IMR-90 (cell line): ENCODE measurements around the gene VAMP3. TPM values are rescaled to one million over a fixed set of nuclear protein-coding genes. Genes with fewer than 3 reads are reported as not detected.

Experiments
- ATAC-seq: fragments of 200-7000 bp; cut with Tn5 transposase; 2 replicates; pipeline ENCODE4 v1.9.1; 2020; ENCODE audit warnings: low read depth, mild to moderate bottlenecking, moderate library complexity
- BruUV-seq: library from RNA; stranded (reverse); fragments of 400-500 nt; replicated peaks from 2 replicates; lab custom pipeline; 2021; lab: Mats Ljungman, UMichigan
- CTCF ChIA-PET: fragments of 300-600 bp; formaldehyde crosslinking; extraction: SDS; loops from one replicate; lab custom pipeline; 2021; ENCODE audit warnings: antibody characterized with exemption; lab: Yijun Ruan, JAX
- POLR2A ChIA-PET: fragments of 300-600 bp; sonication (Branson Sonifier 250); formaldehyde crosslinking; loops from one replicate; lab custom pipeline; 2022; ENCODE audit warnings: antibody characterized with exemption; ENCODE audit not compliant: unreplicated experiment; lab: Charles Lee
- DNase-seq: peaks from one replicate; pipeline ENCODE4 v3.0.0; 2013
- H2AFZ ChIP-seq: replicated peaks from 2 replicates; pipeline ENCODE3; 2013; ENCODE audit warnings: low read length, mild to moderate bottlenecking; ENCODE audit not compliant: poor library complexity
- H2AK5ac ChIP-seq: 2 replicates; pipeline ENCODE4 v1.6.1; 2013; ENCODE audit warnings: low read depth, low read length, inconsistent platforms
- H2AK9ac ChIP-seq: replicated peaks from 2 replicates; pipeline ENCODE3; 2013; ENCODE audit warnings: mild to moderate bottlenecking, low read depth, low read length, moderate library complexity; ENCODE audit not compliant: poor library complexity
- H2BK120ac ChIP-seq: 2 replicates; pipeline ENCODE4 v1.6.1; 2013; ENCODE audit warnings: low read depth, low read length, inconsistent platforms
- H2BK15ac ChIP-seq: 3 replicates; pipeline ENCODE4 v1.6.1; 2013; ENCODE audit warnings: low read depth, low read length, inconsistent platforms
- H2BK20ac ChIP-seq: 2 replicates; pipeline ENCODE4 v1.6.1; 2013; ENCODE audit warnings: low read depth, mild to moderate bottlenecking, inconsistent platforms, low read length, moderate library complexity
- H2BK5ac ChIP-seq: 2 replicates; pipeline ENCODE4 v1.6.1; 2013; ENCODE audit warnings: mild to moderate bottlenecking, low read depth, low read length, inconsistent platforms; ENCODE audit not compliant: poor library complexity, severe bottlenecking
- H3K14ac ChIP-seq: replicated peaks from 2 replicates; pipeline ENCODE4 v1.6.1; 2013; ENCODE audit warnings: low read depth, low read length, inconsistent platforms
- H3K18ac ChIP-seq: 2 replicates; pipeline ENCODE4 v1.6.1; 2013; ENCODE audit warnings: low read depth, low read length, control low read depth
- H3K23ac ChIP-seq: 2 replicates; pipeline ENCODE4 v1.6.1; 2013; ENCODE audit warnings: low read depth, low read length, inconsistent platforms
- H3K27ac ChIP-seq: 2 replicates; pipeline ENCODE4 v1.5.1; 2013; ENCODE audit warnings: mild to moderate bottlenecking, control low read depth, low read length; ENCODE audit not compliant: insufficient read depth
- H3K27me3 ChIP-seq: 2 replicates; pipeline ENCODE4 v1.6.1; 2013; ENCODE audit warnings: low read length; ENCODE audit not compliant: control insufficient read depth, insufficient read depth
- H3K36me3 ChIP-seq: 2 replicates; pipeline ENCODE4 v1.6.1; 2013; ENCODE audit warnings: low read length, mixed read lengths; ENCODE audit not compliant: control insufficient read depth, insufficient read depth
- H3K4ac ChIP-seq: 2 replicates; pipeline ENCODE4 v1.6.1; 2013; ENCODE audit warnings: low read depth, low read length, inconsistent platforms
- H3K4me1 ChIP-seq: 2 replicates; pipeline ENCODE4 v1.6.1; 2013; ENCODE audit warnings: low read length, mixed read lengths; ENCODE audit not compliant: control insufficient read depth, insufficient read depth
- H3K4me2 ChIP-seq: 2 replicates; pipeline ENCODE4 v1.6.1; 2013; ENCODE audit warnings: low read depth, mild to moderate bottlenecking, control low read depth, low read length, moderate library complexity
- H3K4me3 ChIP-seq: 2 replicates; pipeline ENCODE4 v1.5.1; 2013; ENCODE audit warnings: low read depth, mild to moderate bottlenecking, control low read depth, low read length, moderate library complexity; ENCODE audit not compliant: insufficient read depth
- H3K56ac ChIP-seq: 2 replicates; pipeline ENCODE4 v1.6.1; 2013; ENCODE audit warnings: low read length, inconsistent platforms; ENCODE audit not compliant: insufficient read depth; ENCODE audit errors: extremely low read depth
- H3K79me1 ChIP-seq, 2 experiments: 2 replicates each; pipeline ENCODE4 v1.6.1; 2013; ENCODE audit warnings: low read length in 2 of 2, inconsistent platforms in 1 of 2, low read depth in 1 of 2
- H3K9ac ChIP-seq: 2 replicates; pipeline ENCODE4 v1.6.1; 2013; ENCODE audit warnings: low read depth, low read length, control low read depth
- H3K9me1 ChIP-seq: 2 replicates; pipeline ENCODE4 v1.6.1; 2013; ENCODE audit warnings: low read length, inconsistent platforms; ENCODE audit not compliant: insufficient read depth
- H3K9me3 ChIP-seq: 2 replicates; pipeline ENCODE4 v1.6.1; 2013; ENCODE audit warnings: low read length; ENCODE audit not compliant: control insufficient read depth, insufficient read depth
- H4K20me1 ChIP-seq: 2 replicates; pipeline ENCODE4 v1.6.1; 2013; ENCODE audit warnings: low read length, inconsistent platforms; ENCODE audit not compliant: insufficient read depth
- H4K5ac ChIP-seq: 2 replicates; pipeline ENCODE4 v1.6.1; 2013; ENCODE audit warnings: mild to moderate bottlenecking, low read depth, low read length, control low read depth
- H4K8ac ChIP-seq, 2 experiments: 2 replicates each; pipeline ENCODE4 v1.6.1; 2013; ENCODE audit warnings: low read depth in 2 of 2, low read length in 2 of 2, control low read depth in 1 of 2, inconsistent platforms in 1 of 2
- H4K91ac ChIP-seq: 2 replicates; pipeline ENCODE4 v1.6.1; 2013; ENCODE audit warnings: low read depth, low read length, inconsistent platforms; ENCODE audit not compliant: insufficient read depth
- BHLHE40 ChIP-seq: fragments of 150-350 bp; IDR thresholded peaks from 2 replicates; pipeline ENCODE4 v1.6.1; 2016; ENCODE audit warnings: mild to moderate bottlenecking, low read depth, low read length
- CEBPB ChIP-seq: IDR thresholded peaks from 2 replicates; pipeline ENCODE4 v1.6.1; 2012; ENCODE audit warnings: low read depth, low read length, improper control_type of control experiment
- CHD1 ChIP-seq: IDR thresholded peaks from 2 replicates; pipeline ENCODE4 v1.6.1; 2012; ENCODE audit warnings: low read depth, low read length, improper control_type of control experiment
- CTCF ChIP-seq: conservative IDR thresholded peaks from 2 replicates; pipeline ENCODE4 v1.5.1; 2012; ENCODE audit warnings: mild to moderate bottlenecking, low read depth, low read length, improper control_type of control experiment
- MAFK ChIP-seq: IDR thresholded peaks from 2 replicates; pipeline ENCODE4 v1.6.1; 2012; ENCODE audit warnings: low read depth, low read length, improper control_type of control experiment
- MAZ ChIP-seq: IDR thresholded peaks from 2 replicates; pipeline ENCODE4 v1.6.1; 2012; ENCODE audit warnings: low read depth, mild to moderate bottlenecking, low read length, improper control_type of control experiment, moderate library complexity, borderline replicate concordance
- MXI1 ChIP-seq: IDR thresholded peaks from 2 replicates; pipeline ENCODE4 v1.6.1; 2012; ENCODE audit warnings: low read depth, mild to moderate bottlenecking, low read length, moderate library complexity, borderline replicate concordance
- NFE2L2 ChIP-seq: fragments of 150-350 bp; IDR thresholded peaks from 2 replicates; pipeline ENCODE4 v1.6.1; 2016; ENCODE audit warnings: low read depth, mild to moderate bottlenecking, low read length
- RCOR1 ChIP-seq: IDR thresholded peaks from 2 replicates; pipeline ENCODE4 v1.6.1; 2012; ENCODE audit warnings: mild to moderate bottlenecking, low read length, improper control_type of control experiment; ENCODE audit not compliant: insufficient replicate concordance
- SMC3 ChIP-seq: fragments of 150-350 bp; IDR thresholded peaks from 2 replicates; pipeline ENCODE4 v1.6.1; 2016; ENCODE audit warnings: low read depth, mild to moderate bottlenecking, antibody characterized with exemption, low read length, moderate library complexity
- USF2 ChIP-seq: fragments of 150-350 bp; IDR thresholded peaks from 2 replicates; pipeline ENCODE4 v1.6.1; 2017; ENCODE audit warnings: mild to moderate bottlenecking, antibody characterized with exemption, low read length, low read depth
- WGBS, 2 experiments: methylation state at CpG; one replicate each; pipeline versions ENCODE4 v1.1.5 to v1.1.7; 2013; ENCODE audit warnings: missing lambda C conversion rate in 2 of 2; ENCODE audit not compliant: insufficient read length in 1 of 2; ENCODE audit errors: extremely low coverage in 2 of 2; 5-methylcytosine and 5-hydroxymethylcytosine counted together
- dilution Hi-C: fragments of 300-500 bp; cut with HindIII; formaldehyde crosslinking; loops from one replicate; pipeline ENCODE4 v1.14.3; 2018; ENCODE audit warnings: low sequenced_read_pairs; ENCODE audit not compliant: unreplicated experiment
- in situ Hi-C: fragments of 300-500 bp; cut with MboI; formaldehyde crosslinking; loops from 3 replicates; pipeline ENCODE4 v1.14.3; 2019; ENCODE audit warnings: low sequenced_read_pairs, inconsistent platforms, mixed read lengths
- intact Hi-C: fragments of 100-400 bp; cut with micrococcal nuclease; formaldehyde crosslinking; loops from 2 replicates; pipeline ENCODE4 v1.10.0; 2022
- polyA plus RNA-seq, 3 experiments: library from polyadenylated mRNA; depleted of rRNA; stranded (reverse); fragments of >200 nt; gene quantifications; 2 replicates each; pipeline ENCODE4 v1.2.3, GENCODE V29; 2012; ENCODE audit warnings: low replicate concordance in 1 of 3
- total RNA-seq: library from RNA; depleted of rRNA; stranded (reverse); fragments of >200 nt; gene quantifications from 2 replicates; pipeline ENCODE4 v1.2.3, GENCODE V29; 2012
- TF ChIP-seq, protein P1 (sequence below): fragments of 150-350 bp; IDR thresholded peaks from 2 replicates; pipeline ENCODE4 v1.6.1; 2016; ENCODE audit warnings: low read depth, mild to moderate bottlenecking, low read length, moderate library complexity, borderline replicate concordance

The VAMP3 gene
- total and polyA plus RNA-seq, 2 of the 4 experiments (the other 2 are of a cell fraction) = 99.1 to 354 TPM

- TF ChIP-seq USF2 = no peak
- no peak for TF ChIP-seq CEBPB
These were observed 15.7 kb downstream of the VAMP3 start (continued) for GRCh38 chr1:7786795-7787194.

- H4K5ac ChIP-seq = no peak overlapping the region
- ChIA-PET CTCF (no interaction called here), POLR2A (no interaction called here)
- no peak overlapping the region for H2BK15ac ChIP-seq
- peaks cover 27% of the 10 kb centered on the region for H3K36me3 ChIP-seq
- H3K4me3 ChIP-seq = no peak overlapping the region
- H3K79me1 ChIP-seq = peaks cover under 1 to 5% of the 10 kb centered on the region in 2 experiments; a peak in 3 of 4 replicates
- peaks cover 6% of the 10 kb centered on the region for H3K9me3 ChIP-seq
- no CpG with 5 or more reads among the region's 5 CpGs for WGBS, 2 experiments
- H2AFZ ChIP-seq = no peak overlapping the region
- H3K9ac ChIP-seq = no peak overlapping the region
- H3K27me3 ChIP-seq = no peaks in the 10 kb centered on the region
- no peak overlapping the region for H3K27ac ChIP-seq
- no peaks in the 10 kb centered on the region for H4K20me1 ChIP-seq
- ATAC-seq = no peak
- H2BK20ac ChIP-seq = no peak overlapping the region
- H2AK5ac ChIP-seq = no peak overlapping the region
- H2AK9ac ChIP-seq = no peak overlapping the region
- BruUV-seq = no TSS peak
- intact Hi-C loops = no loop called here
- H3K56ac ChIP-seq = no peak overlapping the region
- no peak overlapping the region for H3K14ac ChIP-seq
- H4K8ac ChIP-seq = no peak overlapping the region
- H3K4ac ChIP-seq = no peak overlapping the region
- in situ Hi-C loops = no loop called here
- no peak for DNase-seq
- no peak overlapping the region for H2BK5ac ChIP-seq
- dilution Hi-C loops = no loop called here
- H3K4me1 ChIP-seq = no peaks in the 10 kb centered on the region
- H3K23ac ChIP-seq = no peak overlapping the region
- no peak overlapping the region for H4K91ac ChIP-seq
- H3K9me1 ChIP-seq = no peaks in the 10 kb centered on the region
- no peak overlapping the region for H3K18ac ChIP-seq
- no peak overlapping the region for H2BK120ac ChIP-seq
- H3K4me2 ChIP-seq = no peak overlapping the region
- TF ChIP-seq RCOR1 = no peak
- no peak for TF ChIP-seq MAZ
- no peak for TF ChIP-seq SMC3
- TF ChIP-seq MXI1 = no peak
- TF ChIP-seq, protein P1, sequence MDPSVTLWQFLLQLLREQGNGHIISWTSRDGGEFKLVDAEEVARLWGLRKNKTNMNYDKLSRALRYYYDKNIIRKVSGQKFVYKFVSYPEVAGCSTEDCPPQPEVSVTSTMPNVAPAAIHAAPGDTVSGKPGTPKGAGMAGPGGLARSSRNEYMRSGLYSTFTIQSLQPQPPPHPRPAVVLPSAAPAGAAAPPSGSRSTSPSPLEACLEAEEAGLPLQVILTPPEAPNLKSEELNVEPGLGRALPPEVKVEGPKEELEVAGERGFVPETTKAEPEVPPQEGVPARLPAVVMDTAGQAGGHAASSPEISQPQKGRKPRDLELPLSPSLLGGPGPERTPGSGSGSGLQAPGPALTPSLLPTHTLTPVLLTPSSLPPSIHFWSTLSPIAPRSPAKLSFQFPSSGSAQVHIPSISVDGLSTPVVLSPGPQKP = no peak
- no peak for TF ChIP-seq USF2
- TF ChIP-seq CEBPB = no peak
- no peak for TF ChIP-seq CTCF
- TF ChIP-seq CHD1 = no peak
- no peak for TF ChIP-seq NFE2L2
- TF ChIP-seq BHLHE40 = no peak
- TF ChIP-seq MAFK = no peak
These were observed 18.7 kb downstream of the VAMP3 start for GRCh38 chr1:7789828-7790227.
